HUES64 (cell line): ENCODE measurements around the gene PDE3B. TPM values are rescaled to one million over a fixed set of nuclear protein-coding genes. Genes with fewer than 3 reads are reported as not detected.
"Not testable (repeated sequence)": the region's sequence is repeated elsewhere in the genome, so short reads cannot be mapped to it uniquely, and the experiment has no call there.

Experiments
- H3K27ac ChIP-seq: 2 replicates; pipeline ENCODE4 v1.7.0; 2013; ENCODE audit warnings: low read depth, low read length, inconsistent platforms
- H3K27me3 ChIP-seq: 2 replicates; pipeline ENCODE4 v1.6.1; 2013; ENCODE audit warnings: mild to moderate bottlenecking, low read length; ENCODE audit not compliant: insufficient read depth
- H3K36me3 ChIP-seq: 2 replicates; pipeline ENCODE4 v1.6.1; 2013; ENCODE audit warnings: mild to moderate bottlenecking, low read length; ENCODE audit not compliant: insufficient read depth
- H3K4me1 ChIP-seq: 2 replicates; pipeline ENCODE4 v1.6.1; 2013; ENCODE audit warnings: mild to moderate bottlenecking, low read length, moderate library complexity; ENCODE audit not compliant: insufficient read depth
- H3K4me3 ChIP-seq: 2 replicates; pipeline ENCODE4 v1.5.1; 2013; ENCODE audit warnings: mild to moderate bottlenecking, low read length, moderate library complexity
- H3K9ac ChIP-seq: 2 replicates; pipeline ENCODE4 v1.6.1; 2013; ENCODE audit warnings: mild to moderate bottlenecking, low read depth, low read length
- H3K9me3 ChIP-seq: 2 replicates; pipeline ENCODE4 v1.6.1; 2013; ENCODE audit warnings: low read depth, low read length; ENCODE audit not compliant: insufficient read depth
- WGBS: fragments of 150-250, 120-280 bp; methylation state at CpG from one replicate; pipeline ENCODE4 v1.1.7; 2013; ENCODE audit warnings: missing lambda C conversion rate; 5-methylcytosine and 5-hydroxymethylcytosine counted together
- polyA plus RNA-seq, 2 experiments: library from polyadenylated mRNA; stranded (reverse); fragments of 50-300 nt; gene quantifications; one replicate each; pipeline ENCODE4 v1.2.3, GENCODE V29; 2013

Gene PDE3B
- polyA plus RNA-seq (2013, experiment 1 of 2), result 12.3 TPM
- polyA plus RNA-seq (2013, experiment 2 of 2), result 11.3 TPM

DNA sequence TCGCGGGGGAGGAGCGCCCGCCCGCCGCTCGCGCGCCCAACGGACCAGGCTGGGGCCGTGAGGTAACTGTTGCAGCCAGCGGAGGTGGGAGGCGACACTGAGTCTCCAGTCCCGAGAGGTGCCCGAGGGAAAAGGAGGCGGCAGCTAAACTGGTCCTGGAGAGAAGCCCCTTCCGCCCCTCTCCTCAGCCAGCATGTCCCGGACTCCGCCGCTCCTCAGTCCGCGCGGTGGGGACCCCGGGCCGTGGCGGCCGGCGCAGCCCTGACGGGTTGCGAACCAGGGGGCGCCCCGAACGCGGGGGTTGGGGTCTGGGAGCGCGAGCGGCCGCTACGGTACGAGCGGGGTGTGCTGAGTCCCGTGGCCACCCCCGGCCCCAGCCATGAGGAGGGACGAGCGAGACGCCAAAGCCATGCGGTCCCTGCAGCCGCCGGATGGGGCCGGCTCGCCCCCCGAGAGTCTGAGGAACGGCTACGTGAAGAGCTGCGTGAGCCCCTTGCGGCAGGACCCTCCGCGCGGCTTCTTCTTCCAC is at the start of gene PDE3B:
Gene PDE3B, plus strand, starts transcription at position 108 of the 529 bp plus-strand sequence. Its CDS starts 272 bp downstream, at position 380.
- no peaks in the 10 kb centered on the region for H3K9me3 ChIP-seq
- peak within 1 kb of the TSS; percentile 54 for H3K27ac ChIP-seq
- peak within 1 kb of the TSS; percentile 84 for H3K9ac ChIP-seq
- peaks cover 44% of the 10 kb centered on the region for H3K27me3 ChIP-seq
- WGBS, result under 1% methylated on average over 59 of the region's 59 CpGs
- peaks cover 18% of the 10 kb centered on the region; the same call in 1 of the 2 replicates for H3K4me1 ChIP-seq
- H3K36me3 ChIP-seq, result no peaks in the 10 kb centered on the region
- H3K4me3 ChIP-seq, result peak within 1 kb of the TSS; percentile 80

DNA sequence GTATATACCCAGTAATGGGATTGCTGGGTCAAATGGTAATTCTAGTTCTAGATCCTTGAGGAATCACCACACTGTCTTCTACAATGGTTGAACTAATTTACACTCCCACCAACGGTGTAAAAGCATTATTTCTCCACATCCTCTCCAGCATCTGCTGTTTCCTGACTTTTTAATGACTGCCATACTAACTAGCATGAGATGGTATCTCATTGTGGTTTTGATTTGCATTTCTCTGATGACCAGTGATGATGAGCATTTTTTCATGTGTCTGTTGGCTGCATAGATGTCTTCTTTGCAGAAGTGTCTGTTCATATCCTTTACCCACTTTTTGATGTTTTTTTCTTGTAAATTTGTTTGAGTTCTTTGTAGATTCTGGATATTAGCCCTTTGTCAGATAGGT is 48.3 kb upstream of the PDE3B start:
- H3K36me3 ChIP-seq, H3K4me1 ChIP-seq, H3K27ac ChIP-seq, H3K9ac ChIP-seq, H3K9me3 ChIP-seq, H3K4me3 ChIP-seq, H3K27me3 ChIP-seq: not testable (repeated sequence)
- WGBS, result 92% methylated on average over 1 of the region's 1 CpG

GRCh38 chr11:14607713-14608112 is 35.9 kb upstream of the PDE3B start:
- no peaks in the 10 kb centered on the region for H3K27me3 ChIP-seq
- no peaks in the 10 kb centered on the region for H3K36me3 ChIP-seq
- no peak overlapping the region for H3K4me3 ChIP-seq
- no peak overlapping the region for H3K9ac ChIP-seq
- no peaks in the 10 kb centered on the region for H3K9me3 ChIP-seq
- no peak overlapping the region for H3K27ac ChIP-seq
- H3K4me1 ChIP-seq, result no peaks in the 10 kb centered on the region

GRCh38 chr11:14609902-14610301 is 33.7 kb upstream of the PDE3B start:
- no peak overlapping the region for H3K9ac ChIP-seq
- H3K4me3 ChIP-seq, result no peak overlapping the region
- H3K4me1 ChIP-seq, result no peaks in the 10 kb centered on the region
- no peak overlapping the region for H3K27ac ChIP-seq
- no peaks in the 10 kb centered on the region for H3K27me3 ChIP-seq
- no peaks in the 10 kb centered on the region for H3K9me3 ChIP-seq
- no peaks in the 10 kb centered on the region for H3K36me3 ChIP-seq
- WGBS, result 99% methylated on average over 1 of the region's 1 CpG

- H3K9me3 ChIP-seq, result no peaks in the 10 kb centered on the region
- H3K36me3 ChIP-seq, result no peaks in the 10 kb centered on the region
- no peaks in the 10 kb centered on the region for H3K4me1 ChIP-seq
- H3K27ac ChIP-seq, result no peak overlapping the region
- H3K27me3 ChIP-seq, result no peaks in the 10 kb centered on the region
- no peak overlapping the region for H3K4me3 ChIP-seq
- H3K9ac ChIP-seq, result no peak overlapping the region
These were observed 31.7 kb upstream of the PDE3B start for GRCh38 chr11:14611939-14612338.

- 100% methylated on average over 2 of the region's 2 CpGs for WGBS
- no peaks in the 10 kb centered on the region for H3K36me3 ChIP-seq
- no peaks in the 10 kb centered on the region for H3K4me1 ChIP-seq
- H3K4me3 ChIP-seq, result no peak overlapping the region
- no peaks in the 10 kb centered on the region for H3K9me3 ChIP-seq
- no peak overlapping the region for H3K9ac ChIP-seq
- H3K27ac ChIP-seq, result no peak overlapping the region
- no peaks in the 10 kb centered on the region for H3K27me3 ChIP-seq
These were observed 30.9 kb upstream of the PDE3B start for GRCh38 chr11:14612694-14613093.

- H3K27me3 ChIP-seq, result no peaks in the 10 kb centered on the region
- no peak overlapping the region for H3K9ac ChIP-seq
- no peaks in the 10 kb centered on the region for H3K36me3 ChIP-seq
- 95% methylated on average over 2 of the region's 2 CpGs for WGBS
- H3K4me3 ChIP-seq, result no peak overlapping the region
- no peaks in the 10 kb centered on the region for H3K4me1 ChIP-seq
- no peaks in the 10 kb centered on the region for H3K9me3 ChIP-seq
- H3K27ac ChIP-seq, result no peak overlapping the region
These were observed 29.4 kb upstream of the PDE3B start for GRCh38 chr11:14614091-14614622.

DNA sequence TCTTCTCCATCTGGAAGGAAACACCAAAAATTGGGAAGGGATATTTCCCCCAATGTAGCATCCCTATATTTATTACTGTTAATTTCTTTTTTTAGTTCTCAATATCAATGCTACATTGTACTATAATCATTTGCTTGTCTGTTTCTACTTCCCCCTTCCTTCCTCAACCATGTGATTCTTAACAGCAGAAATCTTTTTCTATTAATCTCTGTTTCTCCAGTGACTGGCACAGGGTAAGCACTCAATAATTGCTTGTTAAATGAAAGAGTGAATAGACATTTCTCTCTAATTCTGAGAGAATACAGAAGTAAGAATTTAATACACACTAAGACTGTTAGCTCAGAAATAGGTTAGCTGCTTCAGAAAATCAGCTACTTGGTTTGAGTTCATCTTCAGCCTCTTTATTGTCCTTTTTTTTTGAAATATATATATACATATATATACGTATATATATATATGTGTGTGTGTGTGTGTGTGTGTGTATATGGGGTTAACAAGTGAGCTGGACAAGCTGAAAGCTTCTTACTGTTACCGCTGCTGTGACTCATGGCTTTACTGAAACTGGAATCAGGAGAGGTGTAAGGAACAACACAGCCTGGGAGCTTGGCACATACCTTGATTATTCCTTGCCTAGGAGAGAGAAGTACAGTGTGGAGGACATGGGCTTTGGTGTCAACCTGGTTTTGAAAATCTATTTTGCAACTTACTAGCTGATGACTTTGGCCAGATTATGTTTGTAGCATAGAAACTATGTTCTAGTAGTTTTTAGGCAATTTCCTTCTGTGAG is 26.2 kb upstream of the PDE3B start:
- Histone ChIP-seq H3K36me3 (no peaks in the 10 kb centered on the region), H3K9ac (no peak overlapping the region), H3K27ac (no peak overlapping the region), H3K4me3 (no peak overlapping the region), H3K9me3 (no peaks in the 10 kb centered on the region), H3K4me1 (no peaks in the 10 kb centered on the region), H3K27me3 (no peaks in the 10 kb centered on the region)
- 95% methylated on average over 2 of the region's 2 CpGs for WGBS

DNA sequence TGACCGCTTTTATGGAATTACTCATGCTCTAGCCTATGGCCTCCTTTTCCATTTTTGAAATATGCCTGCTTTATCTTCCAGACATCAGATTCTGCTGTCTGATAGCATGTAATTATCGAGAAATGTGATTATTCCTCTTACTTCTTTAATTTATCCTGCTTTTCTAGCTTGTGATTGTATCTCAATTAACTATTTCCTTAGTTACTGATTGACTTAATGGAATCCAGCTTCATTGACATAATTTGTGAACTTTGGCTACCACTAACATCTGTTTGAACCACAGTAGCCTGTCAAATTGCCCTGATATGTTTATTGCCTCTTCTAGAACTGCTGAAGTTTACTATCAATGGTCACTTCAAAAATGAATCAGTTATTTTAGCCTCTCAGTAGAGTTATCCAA is 25.5 kb upstream of the PDE3B start:
- WGBS, result 98% methylated on average over 2 of the region's 2 CpGs
- Histone ChIP-seq H3K27ac (no peak overlapping the region), H3K9ac (no peak overlapping the region), H3K9me3 (no peaks in the 10 kb centered on the region), H3K4me1 (no peaks in the 10 kb centered on the region), H3K27me3 (no peaks in the 10 kb centered on the region), H3K36me3 (no peaks in the 10 kb centered on the region), H3K4me3 (no peak overlapping the region)

DNA sequence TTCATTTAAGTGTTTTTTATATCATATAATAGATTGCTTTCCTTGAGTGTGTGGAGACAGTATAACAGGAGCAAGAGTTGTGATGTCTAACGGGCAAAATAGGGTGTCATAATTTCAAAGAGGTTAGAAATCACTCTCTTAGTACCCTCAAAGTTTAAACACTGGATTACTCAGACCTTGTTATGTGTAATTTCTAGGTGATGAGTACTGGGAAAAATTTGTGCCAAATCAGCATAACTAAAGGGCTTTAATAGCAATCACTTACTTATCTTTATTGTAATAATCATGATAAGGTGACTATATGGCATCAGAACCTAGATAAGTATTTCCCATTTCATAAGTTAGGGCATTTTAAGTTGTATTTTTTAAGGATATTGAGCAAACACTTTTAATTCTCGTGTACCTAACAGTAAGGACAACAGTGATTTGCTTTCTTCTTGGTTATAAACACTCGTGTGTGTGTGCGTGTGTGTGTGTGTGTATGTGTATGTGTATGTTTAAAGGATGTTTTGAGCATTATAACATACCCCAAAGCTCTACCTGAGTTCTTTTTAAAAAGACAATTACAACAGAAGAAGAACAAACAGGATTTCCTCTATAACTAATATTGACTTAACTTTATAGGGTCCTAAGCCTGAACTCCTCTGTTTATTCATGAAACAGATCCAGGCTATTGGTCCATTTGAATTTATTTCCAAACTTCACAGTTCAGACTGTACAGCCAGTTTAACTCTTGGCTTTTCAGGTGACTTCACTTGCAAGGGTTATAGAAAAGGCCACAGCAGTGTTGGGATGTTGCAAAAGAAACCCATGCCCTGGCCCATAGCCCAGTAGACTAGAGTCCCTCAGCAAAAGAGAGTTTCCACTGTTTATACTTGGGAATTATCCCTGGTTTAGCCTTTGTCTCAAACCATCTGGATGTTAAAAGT is 23.7 kb upstream of the PDE3B start:
- no peak overlapping the region for H3K9ac ChIP-seq
- H3K27ac ChIP-seq, result no peak overlapping the region
- no peaks in the 10 kb centered on the region for H3K9me3 ChIP-seq
- no peaks in the 10 kb centered on the region for H3K36me3 ChIP-seq
- H3K27me3 ChIP-seq, result no peaks in the 10 kb centered on the region
- H3K4me3 ChIP-seq, result no peak overlapping the region
- 94% methylated on average over 2 of the region's 4 CpGs for WGBS
- no peaks in the 10 kb centered on the region for H3K4me1 ChIP-seq
